Stimulated activated naive CD4-positive, alpha-beta T cell (primary cell): Measurements from ENCODE around the gene TATDN3.
"Not testable (repeated sequence)": the region's sequence is repeated elsewhere in the genome, so short reads cannot be mapped to it uniquely, and the experiment has no call there.

Source experiments
- DNase-seq, 6 experiments: peaks; one replicate each; lab custom pipeline; 2025; lab: John Stamatoyannopoulos, UW

Gene TATDN3

DNA sequence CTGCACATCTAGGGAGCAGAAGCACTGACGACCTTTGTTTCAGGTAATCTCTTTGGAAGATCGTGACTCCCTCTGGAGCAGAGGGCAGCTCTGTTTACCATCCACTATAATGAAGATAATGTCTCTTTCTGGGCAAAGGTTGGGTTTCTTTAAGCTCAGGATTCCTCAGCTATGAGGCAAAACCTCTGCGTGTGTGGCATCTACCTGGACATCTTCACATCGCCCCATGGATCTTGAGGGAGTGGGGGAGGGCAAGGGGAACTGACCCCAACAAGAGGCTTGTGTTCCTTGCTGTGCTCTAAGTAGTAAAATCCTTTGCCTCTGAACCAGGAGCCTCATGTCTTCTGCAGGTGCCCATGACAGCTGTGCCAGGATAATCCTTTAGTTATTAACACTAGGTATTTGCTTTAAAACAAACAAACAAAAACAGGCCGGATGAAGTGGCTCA, 36.2 kb downstream of the TATDN3 start:
- no peak for DNase-seq

DNA sequence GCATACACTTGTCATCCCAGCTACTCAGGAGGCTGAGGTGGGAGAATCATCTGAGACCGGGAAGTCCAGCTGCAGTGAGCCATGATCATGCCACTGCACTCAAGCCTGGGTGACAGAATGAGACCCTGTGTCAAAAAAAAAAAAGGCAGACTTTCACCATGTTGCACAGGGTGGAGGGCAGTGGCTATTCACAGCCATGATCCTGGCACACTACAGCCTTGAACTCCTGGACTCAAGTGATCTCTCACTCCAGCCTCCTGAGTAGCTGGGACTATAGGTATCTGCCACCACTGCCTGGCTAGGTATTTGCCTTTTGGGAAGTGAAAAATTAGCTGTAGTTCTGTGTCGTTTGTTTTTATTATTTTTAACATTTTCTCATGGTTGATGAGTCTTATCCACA, 36.7 kb downstream of the TATDN3 start:
- no peak for DNase-seq

DNA sequence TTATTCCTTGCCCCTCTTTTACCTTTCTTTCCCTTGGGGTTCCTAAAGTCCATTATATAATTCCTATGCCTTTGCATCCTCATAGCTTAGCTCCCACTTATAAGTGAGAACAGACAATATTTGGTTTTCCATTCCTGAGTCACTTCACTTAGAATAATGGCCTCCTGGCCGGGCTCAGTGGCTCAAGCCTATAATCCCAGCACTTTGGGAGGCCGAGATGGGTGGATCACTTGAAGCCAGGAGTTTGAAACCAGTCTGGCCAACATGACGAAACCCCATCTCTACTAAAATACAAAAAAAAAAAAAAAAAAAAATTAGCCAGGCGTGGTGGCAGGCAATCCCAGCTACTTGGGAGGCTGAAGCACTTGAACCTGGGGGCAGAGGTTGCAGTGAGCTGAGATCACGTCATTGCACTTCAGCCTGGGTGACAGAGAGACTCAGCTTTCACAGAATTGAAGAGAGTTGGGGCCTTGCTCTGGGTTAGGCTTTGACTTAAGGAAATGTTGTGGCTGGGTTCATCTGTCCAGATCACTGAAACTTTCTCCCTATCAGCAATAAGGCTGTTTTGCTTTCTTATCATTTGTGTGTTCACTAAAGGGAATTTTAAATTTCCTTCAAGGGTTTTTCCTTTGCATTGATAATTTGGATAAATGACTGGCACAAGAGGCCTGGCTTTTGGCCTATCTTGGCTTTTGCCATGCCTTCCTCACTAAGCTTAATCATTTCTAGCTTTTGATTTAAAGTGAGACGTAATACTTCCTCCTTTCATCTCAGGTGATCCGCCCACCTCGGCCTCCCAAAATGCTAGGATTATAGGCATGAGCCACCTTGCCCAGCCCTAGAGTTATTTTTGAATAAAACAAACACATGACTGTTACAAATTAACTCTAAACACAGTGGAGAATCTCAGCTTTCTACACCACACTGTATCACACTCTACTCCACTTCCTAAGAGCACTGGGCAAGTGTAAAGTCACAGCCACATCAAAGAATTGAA, 41.8 kb downstream of the TATDN3 start:
- DNase-seq, result not testable (repeated sequence)

DNA sequence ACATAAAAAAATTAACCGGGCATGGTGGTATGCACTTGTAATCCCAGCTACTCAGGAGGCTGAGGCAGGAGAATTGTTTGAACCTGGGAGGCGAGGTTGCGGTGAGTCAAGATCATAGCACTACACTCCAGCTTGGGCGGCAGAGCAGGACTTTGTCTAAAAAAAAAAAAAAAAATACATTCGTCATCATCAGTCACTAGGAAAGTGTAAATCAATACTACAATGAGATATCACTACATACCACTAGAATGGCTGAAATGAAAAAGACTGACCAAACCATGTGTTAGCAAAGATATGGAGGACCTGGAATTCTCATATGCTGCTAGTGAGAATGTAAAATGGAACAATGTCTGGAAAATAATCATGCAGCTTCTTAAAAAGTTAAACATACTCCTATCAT, 46.5 kb downstream of the TATDN3 start:
- no peak for DNase-seq

DNA sequence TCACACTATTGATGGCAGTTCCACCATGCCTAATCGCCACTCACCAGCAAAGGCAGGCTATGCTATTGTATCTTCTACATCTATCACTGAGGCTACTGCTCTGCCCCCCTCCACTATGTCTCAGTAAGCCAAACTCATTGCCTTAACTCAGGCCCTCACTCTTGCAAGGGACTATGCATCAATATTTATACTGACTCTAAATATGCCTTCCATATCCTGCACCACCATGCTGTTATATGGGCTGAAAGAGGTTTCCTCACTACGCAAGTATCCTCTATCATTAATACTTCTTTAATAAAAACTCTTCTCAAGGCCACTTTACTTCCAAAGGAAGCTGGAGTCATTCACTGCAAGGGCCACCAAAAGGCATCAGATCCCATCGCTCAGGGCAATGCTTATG, 52.8 kb downstream of the TATDN3 start:
- DNase-seq, result not testable (repeated sequence)

DNA sequence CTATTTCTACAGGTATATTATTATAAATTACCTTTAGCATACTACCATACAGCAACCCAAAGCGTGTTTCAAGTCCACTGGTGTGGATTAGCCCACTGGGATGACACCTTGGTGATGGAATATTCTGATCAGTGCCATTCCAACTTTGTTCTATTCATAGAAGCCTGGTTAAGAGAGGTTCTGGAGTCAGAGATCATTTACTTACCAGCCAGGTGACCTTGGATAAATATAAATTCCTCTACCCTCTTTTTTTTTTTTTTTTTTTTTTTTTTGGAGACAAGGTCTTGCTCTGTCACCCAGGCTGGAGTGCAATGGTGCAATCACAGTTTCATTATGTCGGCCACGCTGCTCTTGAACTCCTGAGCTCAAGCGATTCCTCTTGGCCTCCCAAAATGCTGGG, 55.9 kb downstream of the TATDN3 start, which contains the start of gene SPATA45:
Gene SPATA45 (minus strand): TSS at position 101 of the 400 bp plus-strand sequence. CDS start 11,500 bp downstream, outside the sequence.
- DNase-seq, result no peak

DNA sequence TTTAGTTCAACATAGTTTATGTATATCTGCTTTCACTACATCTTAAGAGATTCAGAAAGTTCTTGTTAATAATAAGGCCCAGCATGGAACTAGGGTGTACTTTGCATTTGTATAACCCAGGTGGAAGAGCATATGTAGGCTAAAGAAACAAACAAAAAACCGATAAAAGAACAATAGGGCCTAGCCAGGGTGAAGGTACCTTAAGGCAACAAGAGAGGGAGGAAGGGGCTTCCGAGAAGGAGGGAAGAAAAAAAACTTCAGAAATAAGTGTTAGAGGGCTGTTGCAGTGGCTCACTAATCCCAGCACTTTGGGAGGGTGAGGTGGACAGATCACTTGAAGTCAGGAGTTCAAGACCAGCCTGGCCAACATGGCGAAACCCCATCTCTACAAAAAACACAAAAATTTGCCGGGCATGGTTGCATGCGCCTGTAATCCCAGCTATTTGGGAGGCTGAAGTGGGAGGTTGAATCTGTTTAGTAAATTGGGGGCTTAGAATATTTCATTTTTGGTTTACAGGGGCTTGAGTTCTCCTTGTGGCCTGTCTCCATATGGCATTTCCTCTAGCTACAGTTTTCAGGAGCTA, 60.5 kb downstream of the TATDN3 start:
- DNase-seq, result no peak

DNA sequence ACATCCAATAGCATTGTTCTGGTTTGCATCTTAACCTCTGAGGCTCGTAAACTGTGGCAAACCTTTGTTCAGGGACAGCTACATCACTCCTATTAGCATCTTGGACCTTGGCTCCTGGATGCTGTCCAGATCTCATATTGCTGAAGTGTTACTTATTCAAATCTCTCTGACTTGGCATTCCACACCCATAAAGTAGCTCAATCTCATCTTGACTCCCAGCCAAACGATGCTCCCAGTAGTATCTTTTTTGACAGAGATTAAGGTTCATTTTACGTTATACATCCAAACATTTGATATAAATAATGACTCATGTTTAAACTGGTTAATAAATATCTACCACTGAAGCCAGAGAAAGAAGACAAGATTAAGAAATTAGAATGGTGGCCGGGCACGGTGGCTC, 62.0 kb downstream of the TATDN3 start:
- no peak for DNase-seq

DNA sequence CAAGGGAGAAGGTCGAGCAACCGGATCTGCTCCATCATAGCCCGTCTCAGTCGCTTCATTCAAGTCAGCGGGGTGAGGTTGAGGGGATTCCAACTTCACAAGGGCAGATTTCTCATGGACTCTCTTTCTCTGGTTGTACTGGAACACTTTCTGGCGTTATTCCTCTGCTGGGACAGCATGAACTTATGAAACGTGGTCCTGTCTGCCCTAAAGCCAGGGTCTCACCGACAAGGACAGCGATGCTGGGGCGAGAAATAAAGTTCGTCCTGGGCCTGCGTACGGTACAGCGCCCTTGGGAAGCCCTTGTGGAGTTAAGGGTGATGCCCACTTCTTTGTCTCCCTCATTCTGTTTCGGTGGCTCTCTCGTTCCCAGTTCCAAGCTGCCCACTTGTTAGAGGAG, 65.1 kb downstream of the TATDN3 start:
- no peak for DNase-seq

DNA sequence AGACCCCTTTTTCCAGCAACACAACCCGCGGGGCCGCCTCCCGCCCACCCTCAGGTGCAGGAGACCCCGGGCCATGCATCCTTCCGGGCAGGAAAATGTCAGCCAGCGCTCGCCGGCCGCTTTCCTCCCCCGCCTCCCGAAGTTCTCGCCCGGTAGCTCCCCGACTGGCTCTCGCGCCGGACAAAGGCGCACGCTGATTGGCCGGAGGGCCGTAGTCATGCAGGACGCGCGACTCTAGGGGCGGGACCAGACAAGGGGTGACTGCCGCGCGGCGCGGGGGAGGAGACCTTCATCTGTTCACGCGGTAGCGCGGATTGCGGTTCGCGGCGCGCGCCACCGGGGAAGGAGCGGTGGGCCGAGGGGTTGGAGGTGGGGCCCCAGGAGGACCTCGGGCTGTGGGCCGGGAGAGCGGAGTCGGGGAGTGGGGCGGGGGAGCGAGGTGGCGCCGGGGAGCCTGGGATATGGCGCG, 66.3 kb downstream of the TATDN3 start, which contains the start of gene FLVCR1:
Gene FLVCR1 (plus strand): TSS at position 284 of the 469 bp plus-strand sequence. CDS start 178 bp downstream, at position 462.
- peak; percentile 71 to 86 (median 80) for DNase-seq

DNA sequence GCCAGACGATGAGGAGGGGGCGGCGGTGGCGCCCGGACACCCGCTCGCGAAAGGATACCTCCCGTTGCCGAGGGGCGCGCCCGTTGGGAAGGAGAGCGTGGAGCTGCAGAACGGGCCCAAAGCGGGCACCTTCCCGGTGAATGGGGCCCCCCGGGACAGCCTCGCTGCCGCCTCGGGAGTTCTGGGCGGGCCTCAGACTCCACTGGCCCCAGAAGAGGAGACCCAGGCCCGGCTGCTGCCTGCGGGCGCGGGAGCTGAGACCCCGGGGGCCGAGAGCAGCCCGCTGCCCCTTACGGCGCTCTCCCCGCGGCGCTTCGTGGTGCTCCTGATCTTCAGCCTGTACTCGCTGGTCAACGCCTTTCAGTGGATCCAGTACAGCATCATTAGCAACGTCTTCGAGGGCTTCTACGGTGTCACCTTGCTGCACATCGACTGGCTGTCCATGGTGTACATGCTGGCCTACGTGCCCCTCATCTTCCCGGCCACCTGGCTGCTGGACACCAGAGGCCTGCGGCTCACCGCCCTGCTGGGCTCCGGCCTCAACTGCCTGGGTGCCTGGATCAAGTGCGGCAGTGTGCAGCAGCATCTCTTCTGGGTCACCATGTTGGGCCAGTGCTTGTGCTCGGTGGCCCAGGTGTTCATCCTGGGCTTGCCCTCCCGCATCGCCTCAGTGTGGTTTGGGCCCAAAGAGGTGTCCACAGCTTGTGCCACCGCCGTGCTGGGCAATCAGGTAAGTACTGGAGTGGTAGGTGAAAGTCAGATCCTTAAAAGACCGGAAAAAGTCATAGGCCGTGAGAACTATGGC, 67.0 kb downstream of the TATDN3 start:
- DNase-seq, result peak in 2 of 6 experiments; percentile 28 to 67

DNA sequence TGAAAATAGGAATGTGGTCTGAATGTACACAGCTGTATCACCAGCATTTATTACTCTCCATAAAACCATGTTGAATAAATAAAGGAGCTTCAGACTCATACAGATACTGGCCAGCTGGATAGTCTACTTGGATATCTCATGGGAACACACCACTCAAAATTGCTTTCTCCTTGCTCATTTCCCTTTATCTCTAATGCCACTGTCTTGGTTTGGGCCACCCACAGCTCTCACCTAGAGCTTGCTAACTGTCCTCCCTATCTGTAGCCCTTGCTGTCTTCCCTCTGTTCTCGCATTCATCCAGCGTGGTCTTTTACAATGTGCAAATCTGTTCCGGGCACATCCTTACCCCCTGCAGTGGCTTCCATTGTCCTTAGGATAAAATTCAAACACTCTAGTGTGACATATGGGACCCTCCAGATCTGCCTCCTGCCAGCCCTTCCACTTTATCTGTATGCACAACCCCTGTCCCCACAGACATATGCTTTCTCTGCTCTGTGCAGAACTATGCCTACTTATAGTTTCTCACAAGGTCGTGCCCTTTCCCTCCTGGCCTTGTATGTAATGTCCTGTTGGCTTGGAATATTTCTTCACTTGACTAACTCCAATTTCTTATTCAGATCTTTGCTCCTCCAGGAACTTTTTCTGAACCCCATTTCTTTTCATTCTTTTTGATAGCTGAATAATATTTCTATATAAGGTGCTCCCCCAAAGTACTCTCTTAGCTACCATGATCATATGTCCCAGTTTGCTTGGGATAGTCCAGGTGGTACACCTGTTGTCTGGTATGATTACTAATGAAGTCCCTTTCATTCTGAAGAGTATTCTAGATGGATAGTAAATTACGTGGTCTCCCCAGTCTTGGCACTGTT, 69.3 kb downstream of the TATDN3 start:
- DNase-seq, result no peak

DNA sequence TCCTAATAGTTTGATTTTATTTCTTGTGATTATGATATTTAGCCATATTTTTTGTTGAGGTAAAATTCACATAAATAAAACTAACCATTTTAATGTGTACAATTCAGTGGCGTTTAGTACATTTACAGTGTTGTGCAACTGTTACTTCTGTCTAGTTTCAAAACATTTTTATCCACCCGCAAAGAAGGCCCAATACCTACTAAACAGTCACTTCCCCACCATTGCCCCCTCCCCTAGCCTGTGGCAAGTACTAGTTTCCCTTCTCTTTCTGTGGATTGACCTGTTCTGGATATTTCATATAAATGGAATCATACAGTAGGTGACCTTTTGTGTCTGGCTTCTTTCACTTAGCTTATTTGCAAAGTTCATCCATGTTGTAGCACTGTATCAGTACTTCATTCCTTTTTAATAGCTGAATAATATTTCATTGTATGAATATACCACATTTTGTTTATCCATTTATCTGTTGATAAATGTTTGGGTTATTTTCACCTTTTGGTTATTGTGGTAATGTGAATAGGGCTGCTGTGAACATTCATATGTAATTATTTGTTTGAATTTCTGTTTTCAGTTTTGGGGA, 70.5 kb downstream of the TATDN3 start:
- no peak for DNase-seq

DNA sequence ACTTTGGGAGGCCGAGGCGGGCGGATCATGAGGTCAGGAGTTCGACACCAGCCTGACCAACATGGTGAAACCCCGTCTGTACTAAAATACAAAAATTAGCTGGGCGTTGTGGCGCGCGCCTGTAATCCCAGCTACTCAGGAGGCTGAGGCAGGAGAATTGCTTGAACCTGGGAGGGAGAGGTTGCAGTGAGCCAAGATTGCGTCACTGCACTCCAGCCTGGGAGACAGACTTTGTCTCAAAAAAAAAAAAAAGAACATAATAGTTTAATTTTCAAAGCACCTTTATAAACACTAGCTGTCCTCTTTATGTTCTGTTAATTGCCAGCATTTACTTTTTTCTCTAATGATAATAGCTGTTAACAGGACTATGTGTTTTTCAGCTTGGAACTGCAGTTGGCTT, 71.7 kb downstream of the TATDN3 start:
- DNase-seq, result not testable (repeated sequence)

DNA sequence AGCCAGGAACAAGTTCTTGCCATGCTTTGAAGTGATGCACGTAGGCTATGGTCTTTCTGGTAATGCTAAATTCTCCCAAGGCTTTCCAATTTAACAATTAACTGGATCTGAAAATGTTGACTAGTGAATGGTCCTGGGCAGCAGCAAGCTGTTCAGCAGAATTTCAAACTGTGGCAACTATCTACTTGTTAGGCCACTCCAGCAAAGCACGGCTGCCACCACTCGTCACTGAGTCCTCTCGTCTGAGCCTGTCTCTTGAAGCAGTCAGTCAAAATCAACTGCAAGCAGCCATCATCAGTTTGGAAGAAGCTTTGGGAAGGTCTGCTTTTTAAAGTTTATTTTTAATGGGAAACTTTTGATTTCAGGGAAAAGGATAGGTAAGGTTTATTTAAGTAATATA, 72.5 kb downstream of the TATDN3 start:
- DNase-seq, result no peak
